ENCODE measurements around the gene IMMP2L.
A peak's percentile ranks its signal among the peaks of the same experiment; 100 is the strongest.

Gene IMMP2L

DNA sequence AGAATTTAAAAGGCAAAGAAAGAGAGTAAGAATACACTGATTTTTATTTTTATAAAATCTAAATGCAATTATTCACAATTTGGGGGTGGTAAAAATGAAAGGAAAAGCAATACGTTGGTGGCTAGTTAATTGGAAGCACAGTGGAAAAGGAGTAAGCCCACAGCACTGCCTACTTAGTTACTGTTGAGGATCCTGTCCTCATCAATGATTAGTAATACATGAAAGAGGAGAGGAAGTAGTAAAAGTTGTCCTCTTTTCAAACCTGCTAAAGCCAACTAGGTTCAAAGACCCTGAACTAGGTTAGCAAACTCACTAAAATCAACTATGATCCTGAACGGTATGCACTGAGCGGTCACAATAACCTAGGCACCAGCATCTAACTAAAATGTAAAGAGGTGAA lies 524.1 kb downstream of the IMMP2L start:
- no peak for DNase-seq (ENCODE audit: low read depth, low spot score)
- no peak overlapping the region for H3K4me3 ChIP-seq (ENCODE audit: low read depth, low read length)
- TF ChIP-seq, protein P1, sequence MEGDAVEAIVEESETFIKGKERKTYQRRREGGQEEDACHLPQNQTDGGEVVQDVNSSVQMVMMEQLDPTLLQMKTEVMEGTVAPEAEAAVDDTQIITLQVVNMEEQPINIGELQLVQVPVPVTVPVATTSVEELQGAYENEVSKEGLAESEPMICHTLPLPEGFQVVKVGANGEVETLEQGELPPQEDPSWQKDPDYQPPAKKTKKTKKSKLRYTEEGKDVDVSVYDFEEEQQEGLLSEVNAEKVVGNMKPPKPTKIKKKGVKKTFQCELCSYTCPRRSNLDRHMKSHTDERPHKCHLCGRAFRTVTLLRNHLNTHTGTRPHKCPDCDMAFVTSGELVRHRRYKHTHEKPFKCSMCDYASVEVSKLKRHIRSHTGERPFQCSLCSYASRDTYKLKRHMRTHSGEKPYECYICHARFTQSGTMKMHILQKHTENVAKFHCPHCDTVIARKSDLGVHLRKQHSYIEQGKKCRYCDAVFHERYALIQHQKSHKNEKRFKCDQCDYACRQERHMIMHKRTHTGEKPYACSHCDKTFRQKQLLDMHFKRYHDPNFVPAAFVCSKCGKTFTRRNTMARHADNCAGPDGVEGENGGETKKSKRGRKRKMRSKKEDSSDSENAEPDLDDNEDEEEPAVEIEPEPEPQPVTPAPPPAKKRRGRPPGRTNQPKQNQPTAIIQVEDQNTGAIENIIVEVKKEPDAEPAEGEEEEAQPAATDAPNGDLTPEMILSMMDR (IDR thresholded peaks at IDR 0.05; ENCODE audit: low read depth, low read length): no peak
- in situ Hi-C loops (cut with HindIII; ENCODE audit: low sequenced_read_pairs): no loop called here

- TF ChIP-seq, protein P1 (IDR thresholded peaks at IDR 0.05; ENCODE audit: low read depth, low read length): no peak
- in situ Hi-C loops (cut with HindIII; ENCODE audit: low sequenced_read_pairs): no loop called here
- DNase-seq (ENCODE audit: low read depth, low spot score): no peak
- H3K4me3 ChIP-seq (ENCODE audit: low read depth, low read length): no peak overlapping the region
These were observed 530.4 kb downstream of the IMMP2L start for GRCh38 chr7:111031916-111032315.

DNA sequence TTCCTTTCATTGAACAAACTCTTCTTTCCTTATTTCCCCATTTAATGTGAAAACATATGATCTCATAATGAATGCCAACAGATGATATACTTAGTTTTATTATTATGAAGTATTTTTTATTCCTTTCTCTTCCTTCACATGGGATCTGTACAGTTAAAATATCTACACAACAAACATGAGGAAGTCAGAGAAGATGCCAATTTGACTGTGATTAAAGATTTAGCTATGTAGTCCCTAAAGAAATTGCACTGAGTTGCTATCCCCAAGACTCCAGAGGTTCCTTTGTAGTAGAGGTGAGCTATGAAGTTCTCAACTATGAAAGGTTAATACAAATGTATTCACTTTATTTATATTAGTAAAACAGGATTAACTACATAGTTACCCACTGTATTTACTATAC lies 532.0 kb downstream of the IMMP2L start:
- TF ChIP-seq, protein P1 (IDR thresholded peaks at IDR 0.05; ENCODE audit: low read depth, low read length): no peak
- peak; percentile 17 for DNase-seq (ENCODE audit: low read depth, low spot score)
- no peak overlapping the region for H3K4me3 ChIP-seq (ENCODE audit: low read depth, low read length)
- in situ Hi-C loops (cut with HindIII; ENCODE audit: low sequenced_read_pairs): no loop called here

DNA sequence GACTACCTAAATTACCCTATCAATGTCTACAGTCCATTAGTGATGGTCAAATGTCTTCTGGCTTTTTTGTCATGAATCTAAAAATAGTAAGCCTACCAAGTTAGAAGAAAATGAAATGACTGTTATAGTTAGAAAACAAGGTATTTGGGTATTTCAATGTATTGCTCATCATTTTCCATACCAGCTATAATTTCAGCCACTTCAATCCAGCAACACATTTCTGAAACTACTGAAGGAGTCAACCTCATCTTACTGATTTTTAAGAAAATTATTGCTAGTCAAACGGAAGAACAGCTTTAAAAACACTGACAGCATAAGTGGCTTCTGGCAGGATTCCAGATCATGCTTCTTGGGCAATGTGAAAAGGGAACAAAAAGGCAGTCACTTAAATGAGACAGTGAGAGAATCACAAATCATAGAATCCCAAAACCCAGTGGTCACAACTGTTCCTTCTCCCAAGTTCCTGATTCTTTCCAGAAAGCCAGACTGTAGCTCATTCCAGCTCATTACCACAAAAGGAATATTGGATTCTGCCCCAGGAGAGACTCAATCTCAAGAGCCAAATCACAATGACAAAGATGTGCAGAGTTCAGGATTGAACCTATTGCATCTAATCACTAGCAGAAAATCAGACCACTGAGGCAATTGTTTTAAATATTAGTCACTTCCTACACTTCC lies 532.6 kb downstream of the IMMP2L start:
- DNase-seq (ENCODE audit: low read depth, low spot score): peak; percentile 54
- no peak overlapping the region for H3K4me3 ChIP-seq (ENCODE audit: low read depth, low read length)
- in situ Hi-C loops (cut with HindIII; ENCODE audit: low sequenced_read_pairs): no loop called here
- TF ChIP-seq, protein P1 (IDR thresholded peaks at IDR 0.05; ENCODE audit: low read depth, low read length): no peak

DNA sequence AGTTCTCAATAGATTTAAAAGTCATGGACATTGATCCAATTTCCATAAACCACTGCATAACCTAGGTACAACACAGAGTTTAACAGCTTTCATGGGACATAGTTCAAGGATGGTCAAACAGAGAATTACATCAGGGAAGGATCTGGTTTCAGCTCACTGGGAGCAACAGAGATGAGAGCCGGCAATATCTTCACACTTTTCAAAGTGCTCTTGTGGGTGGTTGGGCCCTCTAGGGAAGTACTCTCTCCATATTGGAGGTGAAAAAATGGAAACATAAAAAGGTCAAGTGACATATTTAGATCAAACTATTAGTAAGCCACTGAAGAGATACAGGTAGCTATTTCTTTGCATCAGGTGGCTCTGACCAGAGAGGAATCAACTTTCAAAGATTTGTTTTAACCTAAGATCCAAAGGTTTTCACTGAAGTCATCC lies 533.1 kb downstream of the IMMP2L start:
- TF ChIP-seq, protein P1 (IDR thresholded peaks at IDR 0.05; ENCODE audit: low read depth, low read length): no peak
- DNase-seq (ENCODE audit: low read depth, low spot score): no peak
- H3K4me3 ChIP-seq (ENCODE audit: low read depth, low read length): no peak overlapping the region
- in situ Hi-C loops (cut with HindIII; ENCODE audit: low sequenced_read_pairs): no loop called here

DNA sequence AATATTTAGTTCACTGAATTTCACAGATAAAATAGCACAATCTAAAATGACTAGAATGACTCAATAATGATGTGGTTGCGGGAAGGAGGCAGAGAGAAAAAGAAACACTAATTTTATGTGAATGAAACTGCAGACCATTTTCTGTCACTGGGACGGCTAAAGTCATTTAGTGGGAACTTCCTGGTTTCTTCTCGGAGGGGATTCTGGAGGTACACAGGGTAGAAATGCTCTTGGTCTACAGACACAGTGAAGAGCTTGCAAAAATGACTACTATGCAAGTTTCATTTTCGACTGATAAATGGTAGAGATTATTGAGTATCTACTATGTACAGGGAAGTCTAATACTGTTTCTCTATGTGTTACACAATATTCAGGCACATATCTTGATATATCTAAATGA lies 534.9 kb downstream of the IMMP2L start:
- no peak for DNase-seq (ENCODE audit: low read depth, low spot score)
- H3K4me3 ChIP-seq (ENCODE audit: low read depth, low read length): no peak overlapping the region
- in situ Hi-C loops (cut with HindIII; ENCODE audit: low sequenced_read_pairs): no loop called here
- TF ChIP-seq, protein P1 (IDR thresholded peaks at IDR 0.05; ENCODE audit: low read depth, low read length): no peak
